Subcutaneous preadipocyte (primary cell): ENCODE results near the gene RBMY1D. TPM values are rescaled to one million over a fixed set of nuclear protein-coding genes. Genes with fewer than 3 reads are reported as not detected.

Experiments
- total RNA-seq: library from RNA; depleted of rRNA; stranded (reverse); fragments of >200 nt; gene quantifications from 2 replicates; pipeline ENCODE4 v1.2.3, GENCODE V29; 2012

The RBMY1D gene
- not detected in 2 replicates for total RNA-seq

DNA sequence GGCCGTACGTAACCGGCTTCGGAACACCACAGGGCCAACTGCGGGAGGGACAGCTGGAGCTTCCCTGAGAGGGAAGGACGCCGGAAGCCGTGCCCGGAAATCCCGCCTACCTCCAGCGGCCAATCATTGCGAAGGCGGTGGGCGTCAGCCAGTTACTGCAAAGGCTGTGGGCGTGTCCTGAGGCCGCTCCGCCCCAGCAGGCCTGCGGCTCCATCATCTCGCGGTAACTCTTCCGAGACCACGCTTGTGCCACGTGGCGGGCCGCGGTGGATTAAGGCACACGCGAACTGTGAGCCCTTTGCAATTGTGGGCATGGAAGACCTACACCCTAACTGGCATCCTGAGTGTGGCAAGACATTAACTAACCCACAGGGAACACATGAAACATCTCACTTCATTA lies at the start of gene RBMY1D:
RBMY1D (minus strand) TSS at position 101 of the 400 bp plus-strand sequence. CDS start 2,013 bp downstream, outside the sequence.

DNA sequence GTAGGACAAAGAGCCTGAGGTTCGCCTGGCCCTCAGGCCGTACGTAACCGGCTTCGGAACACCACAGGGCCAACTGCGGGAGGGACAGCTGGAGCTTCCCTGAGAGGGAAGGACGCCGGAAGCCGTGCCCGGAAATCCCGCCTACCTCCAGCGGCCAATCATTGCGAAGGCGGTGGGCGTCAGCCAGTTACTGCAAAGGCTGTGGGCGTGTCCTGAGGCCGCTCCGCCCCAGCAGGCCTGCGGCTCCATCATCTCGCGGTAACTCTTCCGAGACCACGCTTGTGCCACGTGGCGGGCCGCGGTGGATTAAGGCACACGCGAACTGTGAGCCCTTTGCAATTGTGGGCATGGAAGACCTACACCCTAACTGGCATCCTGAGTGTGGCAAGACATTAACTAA lies 23.6 kb upstream of the RBMY1D start, which contains the start of gene RBMY1E:
RBMY1E (minus strand) TSS at position 101 of the 400 bp plus-strand sequence. CDS start 1,978 bp downstream, outside the sequence.

Other genes with a start within 250 kb of the RBMY1D start
- gene RBMY1E, start 23.5 kb upstream of the RBMY1D start, total RNA-seq, result not detected in 2 replicates